Activated CD4-positive, alpha-beta T cell treated with anti-CD3 and anti-CD28 coated beads for 4 hours (primary cell): ENCODE data around the gene NOB1.
"Not testable (repeated sequence)": the region's sequence is repeated elsewhere in the genome, so short reads cannot be mapped to it uniquely, and the experiment has no call there.

Experiments used
- DNase-seq, 2 donors: peaks; one replicate each; pipeline ENCODE4 v3.0.0-alpha.2; 2020

The NOB1 gene

GRCh38 chr16:69754469-69755310, at the start of gene NOB1:
Gene NOB1 (minus strand): TSS chr16:69754926. CDS start chr16:69754910, 16 bp downstream.
- peak; percentile 94 to 96 for DNase-seq

DNA sequence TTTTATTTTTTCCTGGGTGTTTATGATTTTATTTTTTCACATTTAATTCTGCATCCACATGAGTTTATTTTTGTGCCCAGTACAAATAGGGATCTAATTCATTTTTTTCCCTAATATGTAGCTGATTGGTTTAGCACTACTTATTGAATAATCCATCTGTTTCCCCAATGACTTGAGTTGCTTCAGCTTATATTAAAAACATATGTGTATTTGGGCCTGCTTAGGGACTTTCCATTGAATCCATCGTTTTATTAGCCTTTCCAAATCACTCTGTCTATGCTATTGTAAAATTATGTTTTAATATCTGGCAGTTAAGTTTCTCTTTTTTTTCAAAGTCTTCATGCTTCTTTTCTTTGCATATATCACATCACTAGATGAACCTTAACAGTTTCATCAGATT, 49.6 kb upstream of the NOB1 start:
- no peak for DNase-seq

- DNase-seq = no peak
Observed at GRCh38 chr16:69799611-69800031, 44.9 kb upstream of the NOB1 start.

DNA sequence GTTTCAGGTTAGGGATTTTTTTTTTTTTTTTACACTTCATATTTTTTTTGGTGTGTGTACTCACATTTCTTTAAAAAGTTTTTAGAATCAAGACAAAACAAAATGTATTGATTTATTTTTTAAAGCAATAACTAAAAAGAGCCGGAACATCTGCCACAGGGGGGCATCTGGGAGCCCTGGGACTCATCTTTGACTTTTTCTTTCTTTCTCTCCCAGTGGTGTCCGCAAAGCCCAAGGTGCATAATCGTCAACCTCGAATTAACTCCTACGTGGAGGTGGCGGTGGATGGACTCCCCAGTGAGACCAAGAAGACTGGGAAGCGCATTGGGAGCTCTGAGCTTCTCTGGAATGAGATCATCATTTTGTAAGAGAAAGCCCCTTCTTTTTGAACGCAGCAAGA, 43.7 kb upstream of the NOB1 start:
- no peak for DNase-seq

- peak; percentile 4 to 16 for DNase-seq
Observed at GRCh38 chr16:69796285-69797118, 41.8 kb upstream of the NOB1 start.

DNA sequence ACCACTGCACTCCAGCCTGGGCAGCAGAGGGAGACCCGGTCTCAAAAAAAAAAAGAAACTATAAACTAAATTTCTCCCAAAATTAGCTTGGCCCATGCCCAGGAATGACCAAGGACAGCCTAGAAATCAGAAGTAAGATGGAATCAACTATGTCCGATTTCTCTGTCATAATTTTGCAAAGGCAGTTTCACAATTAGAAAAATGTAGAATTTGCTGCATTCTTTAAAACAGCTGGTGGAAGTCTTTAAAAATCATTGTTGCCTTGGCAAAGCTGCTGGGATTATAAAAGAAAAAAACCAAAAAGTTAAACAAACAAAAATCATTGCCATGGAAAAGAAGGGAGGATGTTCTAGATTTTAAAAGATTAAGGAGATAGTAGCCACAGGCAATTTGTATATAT, 39.8 kb upstream of the NOB1 start:
- no peak for DNase-seq

GRCh38 chr16:69793526-69793925, 38.8 kb upstream of the NOB1 start:
- DNase-seq = no peak

DNA sequence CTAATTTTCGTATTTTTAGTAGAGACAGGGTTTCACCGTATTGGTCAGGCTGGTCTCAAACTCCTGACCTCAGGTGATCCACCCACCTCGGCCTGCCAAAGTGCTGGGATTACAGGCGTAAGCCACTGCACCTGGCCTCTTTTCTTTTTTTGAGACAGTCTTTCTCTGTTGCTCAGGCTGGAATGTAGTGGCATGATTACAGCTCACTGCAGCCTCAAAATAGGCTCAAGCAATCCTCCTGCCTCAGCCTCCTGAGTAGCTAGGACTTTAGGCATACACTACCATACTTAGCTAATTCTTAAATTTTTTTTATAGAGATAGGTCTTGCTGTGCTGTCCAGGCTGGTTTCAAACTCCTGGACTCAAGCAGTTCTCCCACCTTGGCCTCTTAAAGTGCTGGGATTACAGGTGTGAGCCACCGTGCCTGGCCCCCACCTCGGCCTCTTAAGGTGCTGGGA, 36.7 kb upstream of the NOB1 start:
- not testable (repeated sequence) for DNase-seq

DNA sequence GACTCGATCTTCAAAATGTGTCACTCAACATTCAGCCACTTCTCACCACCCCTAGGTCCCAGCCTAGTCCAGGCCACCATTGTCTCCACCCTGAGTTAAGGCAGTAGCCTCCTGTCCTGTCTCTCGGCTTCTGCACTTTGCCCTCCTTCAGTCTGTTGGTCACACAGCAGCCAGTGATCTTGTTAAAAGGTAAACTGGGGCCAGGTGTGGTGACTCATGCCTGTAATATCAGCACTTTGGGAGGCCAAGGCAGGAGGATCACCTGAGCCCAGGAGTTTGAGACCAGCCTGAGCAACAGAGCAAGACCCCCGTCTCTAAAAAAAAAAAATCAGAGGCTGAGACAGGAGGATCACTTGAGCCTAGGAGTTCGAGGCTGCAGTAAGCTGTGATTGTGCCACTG, 33.2 kb upstream of the NOB1 start:
- DNase-seq = no peak

- no peak for DNase-seq
Observed at GRCh38 chr16:69784586-69784985, 29.9 kb upstream of the NOB1 start.

- no peak for DNase-seq
Observed at GRCh38 chr16:69781118-69781517, 26.4 kb upstream of the NOB1 start.

DNA sequence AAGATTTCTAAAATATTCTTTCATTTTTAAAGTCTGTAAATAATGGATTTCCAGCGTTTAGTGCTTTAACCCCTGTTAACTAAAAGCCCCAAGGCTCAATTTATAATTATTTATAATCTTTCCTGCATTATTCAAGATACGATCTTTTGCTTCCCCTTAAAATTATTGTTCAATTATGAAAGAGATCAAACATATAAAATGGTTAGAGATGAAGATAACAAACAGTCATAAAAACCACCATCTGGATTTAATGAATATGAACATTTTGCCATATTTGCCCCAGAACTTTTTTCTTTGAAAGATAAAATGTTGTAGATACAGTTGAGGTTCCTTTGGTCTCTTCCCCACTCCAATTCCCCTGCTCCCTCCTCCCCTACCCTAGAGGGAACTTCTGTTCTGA, 25.0 kb upstream of the NOB1 start:
- no peak for DNase-seq

GRCh38 chr16:69775563-69775962, 20.8 kb upstream of the NOB1 start:
- no peak for DNase-seq

DNA sequence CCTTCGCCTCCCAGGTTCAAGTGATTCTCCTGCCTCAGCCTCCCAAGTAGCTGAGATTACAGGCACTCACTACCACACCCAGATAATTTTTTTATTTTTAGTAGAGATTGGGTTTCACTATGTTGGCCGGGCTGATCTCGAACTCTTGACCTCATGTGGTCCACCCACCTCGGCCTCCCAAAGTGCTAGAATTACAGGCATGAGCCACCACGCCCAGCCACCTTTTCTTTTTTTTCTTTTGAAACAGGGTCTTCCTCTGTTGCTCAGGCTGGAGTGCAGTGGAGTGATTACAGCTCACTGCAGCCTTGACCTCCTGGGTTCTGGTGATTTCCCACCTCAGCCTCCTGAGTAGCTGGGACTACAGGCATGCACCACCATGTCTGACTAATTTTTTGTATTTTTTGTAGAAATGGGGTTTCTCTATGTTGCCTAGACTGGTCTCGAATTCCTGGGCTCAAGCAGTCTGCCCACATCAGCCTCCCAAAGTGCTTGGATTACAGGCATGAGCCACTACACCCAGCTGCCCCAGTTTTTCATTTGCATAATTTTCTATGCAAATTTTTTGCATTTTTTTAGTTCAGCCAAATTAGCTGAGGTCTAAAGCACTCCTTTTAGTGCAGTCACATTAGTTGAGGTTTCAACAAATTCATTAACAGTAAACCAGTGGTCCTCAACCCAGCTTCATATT, 18.7 kb upstream of the NOB1 start:
- DNase-seq = no peak

DNA sequence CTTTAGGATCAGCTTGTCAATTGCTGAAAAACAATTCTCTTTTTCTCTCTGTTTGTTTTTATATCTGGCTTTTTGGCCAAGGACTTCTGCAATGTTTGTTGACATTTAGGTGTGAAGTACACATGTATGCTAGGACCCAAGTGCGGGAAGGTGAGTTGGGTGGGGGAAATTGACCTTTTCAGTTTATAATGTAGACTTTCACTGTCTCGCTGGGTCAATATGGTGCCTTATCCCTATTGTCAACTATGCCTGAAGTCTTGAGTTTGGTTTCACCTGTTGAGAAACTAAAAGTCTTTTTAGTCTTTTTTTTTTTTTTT, 16.9 kb upstream of the NOB1 start:
- no peak for DNase-seq

GRCh38 chr16:69769404-69769803, 14.7 kb upstream of the NOB1 start:
- DNase-seq = no peak

GRCh38 chr16:69768666-69769065, 13.9 kb upstream of the NOB1 start:
- no peak for DNase-seq

- DNase-seq = no peak
Observed at GRCh38 chr16:69767459-69768229, 12.9 kb upstream of the NOB1 start.

DNA sequence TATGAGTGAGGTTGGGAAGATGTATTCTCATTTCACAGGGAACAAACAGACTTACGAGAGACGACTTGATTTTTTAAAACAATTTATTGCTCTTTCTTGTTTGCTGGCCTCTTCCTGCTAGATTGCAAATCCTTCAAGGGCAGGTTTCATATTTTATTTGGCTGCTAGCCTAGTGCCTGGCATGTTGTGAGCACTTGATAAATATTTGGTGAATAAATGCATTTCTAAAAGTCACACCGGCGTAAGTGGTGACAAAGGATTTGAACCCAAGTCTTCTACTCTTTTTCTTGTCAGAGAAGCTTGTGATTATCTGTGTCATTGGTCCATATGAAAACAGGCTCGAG, 8.8 kb upstream of the NOB1 start:
- DNase-seq = no peak

GRCh38 chr16:69762814-69763598, 8.3 kb upstream of the NOB1 start:
- peak in 1 of 2 donors; percentile 21 for DNase-seq

- peak; percentile 73 to 77 for DNase-seq
Observed at GRCh38 chr16:69761983-69762813, 7.5 kb upstream of the NOB1 start, which contains the start of gene WWP2. Gene WWP2 (plus strand): TSS chr16:69762332. CDS start chr16:69787011, 24,679 bp downstream.
